Activated CD4-positive, alpha-beta T cell treated with anti-CD3 and anti-CD28 coated beads, Interleukin-2, amount 50 U/mL, for 16 hours (primary cell): ENCODE results near the gene PHTF2.
"Not testable (repeated sequence)": the region's sequence is repeated elsewhere in the genome, so short reads cannot be mapped to it uniquely, and the experiment has no call there.

Source experiments
- DNase-seq: peaks from one replicate; pipeline ENCODE4 v3.0.0-alpha.2; 2020

Gene PHTF2

DNA sequence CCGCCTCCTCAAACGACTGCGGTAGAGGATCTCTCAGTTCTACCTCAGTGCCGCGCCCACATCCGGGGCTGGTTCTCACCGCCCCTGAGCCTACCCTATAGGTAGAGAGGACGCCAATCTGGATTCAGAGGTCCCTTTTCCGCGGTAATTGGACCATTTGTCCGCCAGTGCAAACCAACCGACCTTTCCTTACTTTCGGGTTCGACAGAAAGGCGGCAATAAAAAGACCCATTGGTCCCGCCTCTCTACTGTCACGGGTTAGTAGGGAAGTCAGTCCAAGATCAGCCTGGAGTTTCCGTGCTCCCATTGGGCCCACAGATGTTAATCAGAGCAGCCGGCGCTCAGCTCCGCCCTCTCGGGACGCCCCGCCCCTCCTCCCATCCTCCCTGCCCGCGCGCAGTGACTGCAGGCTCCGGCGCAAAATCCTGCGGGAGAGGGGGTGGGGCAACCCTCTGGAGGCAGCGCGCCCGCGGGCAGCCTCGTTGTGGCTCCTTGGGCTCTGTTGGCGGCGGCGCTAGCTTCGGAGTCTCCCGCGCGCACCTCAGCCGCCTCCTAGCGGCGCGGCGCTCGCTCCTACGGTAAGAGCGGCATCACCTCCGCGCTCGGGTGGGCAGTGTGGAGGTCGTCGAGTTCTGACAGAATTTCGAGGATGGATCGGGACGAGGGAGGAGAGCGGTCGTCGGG, at the start of gene PHTF2, which contains the start of gene TMEM60:
TSS of gene PHTF2 (plus strand) at position 380 of the 684 bp plus-strand sequence.
TSS of gene TMEM60 (minus strand) at position 41 of the 684 bp plus-strand sequence. CDS start 4,061 bp downstream, outside the sequence.
- DNase-seq, result peak; percentile 98

DNA sequence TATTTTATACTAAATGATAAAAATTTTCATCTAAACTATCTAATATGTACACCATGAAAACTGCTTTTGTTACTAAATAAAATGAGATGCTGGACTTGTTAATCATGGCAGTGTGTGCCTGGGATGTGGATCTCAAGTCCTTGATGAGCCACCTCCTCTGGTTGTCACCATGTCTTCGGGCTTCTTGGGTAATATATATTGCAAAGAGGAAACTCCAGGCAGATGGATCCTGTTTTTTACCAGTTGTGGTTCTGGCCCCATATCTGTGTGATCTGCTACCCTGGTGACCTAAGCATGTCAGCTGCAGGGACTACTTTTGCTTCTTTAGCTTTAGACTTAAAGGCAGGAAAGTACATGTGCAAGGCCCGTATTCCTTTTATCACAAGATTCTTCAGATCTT, 46.6 kb upstream of the PHTF2 start:
- no peak for DNase-seq

DNA sequence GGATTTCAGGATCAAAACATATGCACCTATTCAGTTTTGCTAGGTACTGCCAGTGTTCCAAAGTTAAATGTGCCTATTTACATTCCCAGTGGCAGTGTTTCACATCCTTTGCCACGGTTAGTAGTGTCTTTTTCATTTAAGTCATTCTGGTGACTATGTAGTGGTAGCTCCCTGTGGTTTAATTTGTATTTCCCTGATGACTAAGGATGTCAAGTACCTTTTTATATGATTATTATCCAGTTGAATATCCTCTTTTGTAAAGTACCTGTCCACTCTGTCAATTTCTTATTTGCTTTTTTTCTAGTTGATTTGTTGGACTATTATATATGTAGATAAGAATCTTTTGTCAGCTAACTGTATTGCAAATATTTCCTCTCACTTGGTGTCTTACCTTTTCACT, 45.4 kb upstream of the PHTF2 start:
- DNase-seq, result no peak

DNA sequence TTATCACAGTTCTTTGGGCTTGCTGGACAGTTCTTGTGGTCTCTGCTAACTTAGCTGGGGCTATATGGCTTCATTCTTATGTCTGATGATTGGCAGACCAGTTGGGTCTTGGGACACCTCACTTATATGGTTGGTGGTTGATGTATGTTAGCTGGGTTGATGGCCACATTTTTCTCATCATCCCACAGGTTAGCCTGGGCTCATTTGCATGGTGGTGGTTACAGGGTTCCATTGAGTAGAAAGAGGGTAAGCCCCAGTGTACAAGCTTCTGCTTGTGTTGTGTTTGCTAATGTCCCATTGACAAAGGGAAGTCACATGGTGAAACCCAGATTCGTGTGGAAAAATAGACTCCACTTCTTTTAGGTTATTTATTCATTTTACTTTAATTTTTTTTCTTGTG, 41.0 kb upstream of the PHTF2 start:
- DNase-seq, result peak; percentile 2

DNA sequence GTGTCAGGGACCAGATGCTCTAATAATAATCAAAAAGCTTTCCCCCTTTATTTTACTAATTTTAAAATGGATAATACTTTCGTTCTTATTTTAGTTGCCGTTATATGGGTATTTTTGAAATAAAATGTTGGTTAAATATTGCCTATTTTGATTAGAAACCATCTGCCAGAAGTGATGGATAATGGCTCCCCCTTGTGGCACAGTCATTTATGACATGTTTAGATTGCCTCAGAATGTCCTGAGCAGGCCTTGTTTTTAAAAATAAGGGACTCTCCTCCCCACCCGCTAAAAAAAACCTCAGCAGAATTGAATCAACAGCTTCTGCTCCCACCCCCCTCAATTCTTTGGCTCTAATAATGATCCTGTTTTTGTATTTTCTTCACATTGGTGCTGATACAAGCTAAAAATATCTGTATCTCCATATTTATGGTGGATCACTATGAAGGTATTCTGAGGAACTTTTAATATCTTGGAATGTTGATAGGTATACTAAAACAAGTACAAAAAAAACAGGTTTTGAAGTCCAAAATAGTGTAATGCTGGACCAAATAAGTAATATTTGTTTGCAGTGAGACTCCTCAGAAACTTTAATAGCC, 39.2 kb upstream of the PHTF2 start:
- peak; percentile 74 for DNase-seq

DNA sequence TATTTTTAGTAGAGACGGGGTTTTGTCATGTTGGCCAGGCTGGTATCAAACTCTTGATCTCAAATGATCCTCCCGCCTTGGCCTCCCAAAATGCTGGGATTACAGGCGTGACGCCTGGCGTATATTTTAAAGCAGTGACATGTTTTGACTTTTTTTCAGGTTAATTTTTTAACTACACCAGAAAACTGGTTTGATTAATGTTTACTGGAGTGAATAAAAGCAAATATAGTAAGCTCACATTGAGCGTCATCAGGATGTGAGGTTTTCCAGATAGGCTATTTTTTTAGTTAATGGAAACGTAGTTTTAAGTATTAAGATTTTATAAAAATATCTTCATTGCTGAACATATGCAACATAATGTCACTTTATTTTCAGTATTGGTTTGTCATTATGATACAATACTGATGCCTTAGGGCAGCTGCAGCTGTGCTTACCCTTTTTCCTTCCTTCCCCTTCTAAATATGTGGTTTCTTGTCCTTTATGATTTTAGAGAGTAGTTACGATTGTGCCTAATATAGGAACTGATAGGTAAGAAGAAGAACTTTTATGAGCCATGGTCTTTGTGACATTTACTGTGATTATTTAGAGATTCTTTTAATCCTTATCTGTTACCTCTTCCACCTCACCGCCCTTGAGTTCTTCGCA, 37.6 kb upstream of the PHTF2 start:
- no peak for DNase-seq

DNA sequence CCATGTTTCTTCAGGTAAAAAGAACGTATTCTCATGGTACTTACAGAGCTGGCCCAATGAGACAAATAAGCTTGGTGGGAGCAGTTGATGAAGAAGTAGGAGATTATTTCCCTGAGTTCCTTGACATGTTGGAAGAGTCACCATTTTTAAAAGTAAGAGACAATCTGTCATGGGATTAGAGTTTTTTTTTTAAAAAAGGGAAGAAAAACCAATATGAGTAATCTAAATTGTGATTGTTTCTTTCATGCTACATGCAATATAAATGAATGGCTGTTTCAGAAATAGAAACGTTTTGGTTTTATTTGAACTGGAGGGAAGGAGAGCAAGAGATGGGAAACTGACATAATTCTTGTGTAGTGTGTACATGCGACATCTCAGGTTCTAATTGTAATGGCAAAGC, 33.1 kb upstream of the PHTF2 start:
- DNase-seq, result no peak

DNA sequence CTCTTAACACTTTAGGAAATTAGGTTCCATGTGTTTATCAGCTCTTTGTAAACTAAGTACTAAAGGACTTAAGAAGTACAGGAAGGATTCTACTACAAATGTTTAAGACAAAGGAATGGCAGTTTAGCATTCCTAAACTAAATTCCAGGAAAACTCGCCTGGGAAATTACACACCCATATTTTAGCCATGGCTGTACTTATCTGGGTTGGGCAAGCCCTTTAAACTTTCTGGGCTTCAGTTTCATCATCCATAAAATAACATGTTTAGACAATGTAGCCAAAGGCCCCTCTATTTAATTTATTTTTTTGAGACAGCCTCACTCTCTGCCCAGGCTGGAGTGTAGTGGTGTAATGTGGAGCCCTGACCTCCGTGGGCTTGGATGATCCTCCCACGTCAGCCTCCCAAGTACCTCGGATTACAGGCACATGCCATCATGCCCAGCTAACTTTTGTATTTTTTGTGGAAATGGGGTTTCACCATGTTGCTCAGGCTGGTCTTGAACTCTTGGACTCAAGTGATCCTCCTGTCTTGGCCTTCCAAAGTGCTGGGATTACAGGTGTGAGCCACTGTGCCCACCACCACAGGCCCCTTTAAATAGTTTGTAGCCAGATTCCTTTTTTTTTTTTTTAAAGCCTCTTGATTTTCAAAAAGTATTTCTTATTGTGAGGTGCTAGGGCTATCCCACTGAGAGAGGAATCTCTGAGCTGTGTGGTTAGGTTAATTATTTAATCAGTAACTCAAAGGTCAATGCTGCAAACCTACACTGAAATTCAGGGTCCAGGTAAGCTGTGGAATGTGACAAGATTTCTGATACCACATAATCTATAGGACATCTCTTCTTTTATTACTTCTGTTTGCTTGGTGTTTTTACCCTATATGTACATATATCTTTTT, 32.4 kb upstream of the PHTF2 start:
- DNase-seq, result no peak

DNA sequence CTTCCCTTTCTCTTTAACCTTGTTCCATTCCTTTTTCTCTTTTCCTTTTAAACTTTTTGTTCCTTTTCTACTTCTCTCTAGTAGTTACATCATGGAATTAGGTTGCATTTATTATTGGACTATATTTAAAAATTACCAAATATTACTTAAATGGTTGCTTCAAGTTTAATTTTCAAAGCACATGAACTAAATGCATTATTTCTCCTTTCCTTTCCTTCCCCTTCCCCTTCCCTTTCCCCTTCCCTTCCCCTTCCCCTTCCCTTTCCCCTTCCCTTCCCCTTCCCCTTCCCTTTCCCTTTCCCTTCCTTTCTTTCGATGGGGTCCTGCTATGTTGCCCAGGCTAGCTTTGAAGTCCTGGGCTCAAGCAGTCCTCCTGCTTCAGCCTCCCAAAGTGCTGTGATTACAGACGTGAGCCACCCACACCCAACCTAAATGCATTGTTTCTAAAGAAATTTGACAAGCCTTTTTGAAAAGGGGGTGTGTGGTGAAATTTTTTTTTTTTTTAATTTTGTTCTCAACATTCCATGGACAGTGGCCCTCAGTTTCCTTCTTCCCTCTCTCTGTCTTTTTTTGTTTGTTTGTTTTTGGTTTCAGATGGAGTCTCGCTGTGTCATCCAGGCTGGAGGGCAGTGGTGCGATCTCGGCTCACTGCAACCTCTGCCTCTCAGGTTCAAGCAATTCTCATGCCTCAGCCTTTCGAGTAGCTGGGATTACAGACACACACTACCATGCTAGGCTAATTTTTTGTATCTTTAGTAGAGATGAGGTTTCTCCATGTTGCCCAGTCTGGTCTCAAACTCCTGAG, 31.6 kb upstream of the PHTF2 start:
- DNase-seq, result no peak

DNA sequence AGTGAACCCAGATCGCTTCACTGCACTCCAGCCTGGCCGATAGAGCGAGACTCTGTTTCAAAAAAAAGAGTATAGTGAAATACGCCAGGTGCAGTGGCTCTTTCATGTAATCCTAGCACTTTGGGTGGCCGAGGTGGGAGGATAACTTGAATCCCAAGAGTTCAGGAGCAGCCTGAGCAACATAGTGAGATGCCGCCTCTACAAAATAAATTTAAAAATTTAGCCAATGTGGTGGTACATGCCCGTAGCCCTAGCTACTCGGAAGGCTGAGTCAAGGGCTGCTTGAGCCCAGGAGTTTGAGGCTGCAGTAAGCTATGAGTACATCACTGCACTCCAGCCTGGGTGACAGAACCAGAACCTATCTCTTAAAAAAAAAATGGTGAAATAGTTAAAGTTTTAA, 28.3 kb upstream of the PHTF2 start:
- no peak for DNase-seq

DNA sequence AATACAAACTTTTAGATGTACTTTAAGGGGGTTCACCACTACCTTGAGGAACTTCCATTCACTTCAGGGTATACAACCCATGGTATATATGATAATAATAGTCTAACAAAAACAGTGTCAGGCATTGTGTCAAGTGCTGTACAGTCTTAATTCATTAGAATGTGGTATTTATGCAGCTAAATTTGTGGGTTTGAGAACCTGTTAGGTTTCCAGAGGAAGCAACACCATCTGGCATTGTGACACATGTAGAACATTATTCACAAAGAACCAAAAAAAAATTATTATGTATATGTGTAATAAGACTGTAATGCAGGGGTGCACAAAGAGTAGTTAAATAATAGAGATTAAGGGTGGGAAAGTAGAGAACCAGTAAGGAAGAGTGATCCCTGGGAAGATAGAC, 26.7 kb upstream of the PHTF2 start:
- DNase-seq, result no peak

DNA sequence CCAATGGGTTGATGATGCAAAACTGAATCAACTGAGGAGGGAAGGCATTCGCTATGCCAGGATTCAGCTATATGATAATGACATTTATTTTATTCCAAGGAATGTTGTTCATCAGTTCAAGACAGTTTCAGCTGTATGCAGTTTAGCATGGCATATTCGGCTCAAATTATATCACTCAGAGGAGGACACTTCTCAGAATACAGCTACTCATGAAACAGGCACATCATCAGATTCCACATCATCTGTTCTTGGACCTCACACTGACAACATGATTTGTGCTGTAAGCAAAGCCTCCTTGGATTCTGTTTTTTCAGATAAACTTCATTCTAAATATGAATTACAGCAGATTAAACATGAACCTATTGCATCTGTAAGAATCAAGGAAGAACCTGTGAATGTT, 20.0 kb upstream of the PHTF2 start:
- DNase-seq, result no peak

DNA sequence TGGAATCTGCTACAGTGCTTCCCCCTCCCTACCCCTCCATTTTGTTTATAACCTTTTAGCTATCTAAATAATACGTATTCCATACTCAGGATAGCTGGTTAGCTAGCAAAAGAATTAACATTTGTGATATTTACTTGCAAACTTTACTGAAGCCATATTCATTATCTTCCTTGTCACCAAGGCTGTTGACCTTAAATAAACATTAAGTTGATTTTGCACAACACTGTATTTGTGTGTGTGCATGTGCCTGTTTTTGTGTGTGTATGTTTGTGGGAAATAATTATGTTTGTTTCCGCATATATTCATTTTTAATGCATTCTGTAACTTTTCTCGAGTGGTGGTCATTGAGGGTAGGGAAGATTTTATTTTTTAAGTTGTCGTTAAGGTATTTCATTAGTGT, 16.2 kb upstream of the PHTF2 start:
- DNase-seq, result no peak

DNA sequence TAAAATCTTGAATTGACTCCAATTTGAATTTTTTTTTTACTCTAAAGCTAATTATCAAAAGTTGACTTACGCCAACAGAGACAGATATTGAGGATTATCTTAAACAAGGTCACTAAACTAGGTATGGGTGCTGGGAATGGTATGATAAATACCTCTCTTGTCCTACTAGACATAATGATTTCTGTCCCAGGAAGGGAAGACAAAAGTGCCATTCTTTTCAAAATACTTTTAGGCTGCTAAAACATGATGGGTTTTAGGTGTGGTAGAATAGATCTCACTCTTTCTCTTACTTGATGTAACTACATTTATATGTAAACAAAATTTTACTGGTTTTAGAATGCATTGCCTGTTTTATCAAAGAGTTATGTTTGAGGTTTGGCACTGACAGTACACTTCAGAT, 15.5 kb upstream of the PHTF2 start:
- no peak for DNase-seq

DNA sequence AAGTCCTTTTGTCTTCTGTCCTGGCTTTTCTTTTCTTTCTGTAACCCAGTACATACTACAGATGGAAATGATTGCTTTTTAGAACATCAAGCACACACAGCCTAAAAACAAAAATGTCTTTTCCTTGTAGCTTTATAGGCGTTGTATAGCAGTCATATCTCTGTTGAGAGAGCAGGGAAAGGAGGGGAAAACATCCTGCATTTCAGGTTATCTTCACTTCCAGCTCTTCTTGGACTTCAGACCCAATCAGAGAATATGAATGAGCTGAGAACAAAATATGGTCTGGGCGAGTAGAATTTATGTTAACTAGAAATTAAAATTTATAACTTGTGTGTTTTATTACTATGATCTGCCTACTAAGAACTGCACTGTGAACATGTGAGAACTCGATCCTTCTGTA, 15.0 kb upstream of the PHTF2 start:
- no peak for DNase-seq

DNA sequence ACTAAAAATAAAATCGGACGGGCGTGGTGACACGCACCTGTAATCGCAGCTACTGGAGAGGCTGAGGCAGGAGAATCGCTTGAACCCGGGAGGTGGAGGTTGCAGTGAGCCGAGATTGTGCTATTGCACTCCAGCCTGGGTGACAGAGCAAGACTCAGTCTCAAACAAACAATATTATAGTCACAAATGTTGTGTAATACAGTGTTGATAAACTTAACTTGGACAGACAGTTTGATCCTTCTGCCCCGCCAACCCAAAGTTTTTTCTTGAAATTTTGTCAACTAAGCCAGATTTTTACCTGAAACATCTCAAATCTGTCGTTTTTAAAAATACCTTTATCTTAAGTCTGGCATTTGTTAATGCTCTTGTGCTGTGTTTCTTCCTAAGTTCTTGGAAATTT, 14.1 kb upstream of the PHTF2 start:
- DNase-seq, result not testable (repeated sequence)

DNA sequence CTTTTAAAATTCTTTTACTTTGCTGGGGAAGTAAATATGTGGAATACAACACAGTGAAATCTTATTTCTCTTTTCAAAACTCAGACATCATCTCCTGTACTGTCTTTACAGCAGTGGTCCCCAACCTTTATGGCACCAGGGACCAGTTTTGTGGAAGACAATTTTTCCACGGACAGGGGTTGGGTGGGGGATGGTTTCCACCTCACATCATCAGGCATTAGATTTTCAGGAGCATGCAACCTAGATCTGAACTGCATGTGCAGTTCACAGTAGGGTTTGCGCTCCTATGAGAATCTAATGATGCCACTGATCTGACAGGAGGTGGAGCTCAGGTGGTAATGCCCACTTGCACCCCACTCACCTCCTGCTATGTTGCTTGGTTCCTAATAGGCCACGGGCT, 12.6 kb upstream of the PHTF2 start:
- DNase-seq, result no peak

DNA sequence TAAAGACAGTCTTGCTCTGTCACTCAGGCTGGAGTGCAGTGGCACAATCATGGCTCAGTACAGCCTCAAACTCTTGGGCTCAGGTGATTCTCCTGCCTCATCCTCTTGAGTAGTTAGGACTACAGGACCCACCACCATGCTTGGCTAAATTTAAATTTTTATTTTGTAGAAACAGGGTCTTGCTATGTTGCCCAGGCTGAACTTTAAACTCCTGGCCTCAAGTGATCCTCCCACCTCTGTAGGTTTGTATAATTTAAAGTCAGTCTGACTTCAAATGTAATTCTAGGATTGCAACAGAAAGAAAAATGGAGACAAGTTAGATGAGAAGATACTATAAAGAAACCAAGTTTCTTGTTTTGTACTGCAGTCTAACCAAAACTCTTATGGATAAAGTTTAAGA, 11.8 kb upstream of the PHTF2 start:
- DNase-seq, result no peak

DNA sequence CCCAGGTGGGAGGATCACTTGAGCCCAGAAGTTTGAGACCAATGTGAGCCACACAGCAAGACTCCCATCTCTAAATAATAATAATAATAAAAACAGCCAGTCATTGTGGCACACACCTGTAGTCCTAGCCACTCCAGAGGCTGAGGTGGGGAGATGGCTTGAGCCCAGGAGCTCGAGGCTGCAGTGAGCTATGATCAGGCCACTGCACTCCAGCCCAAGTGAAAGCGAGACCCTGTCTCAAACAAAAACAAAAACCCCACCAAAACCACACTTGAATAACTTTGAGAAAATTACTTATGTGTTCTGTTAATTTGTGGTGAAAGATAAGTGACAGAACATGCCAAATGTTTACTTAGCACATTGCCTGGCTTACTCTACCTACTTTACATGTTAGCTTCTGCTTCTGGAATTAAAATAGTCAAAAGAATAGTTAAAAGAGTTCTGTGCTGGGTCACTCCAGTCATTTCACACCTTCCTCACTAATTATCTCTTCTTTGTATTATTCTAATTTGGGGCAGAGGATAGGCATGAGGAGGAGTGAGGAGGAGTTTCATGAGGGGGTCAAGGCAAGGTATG, 10.2 kb upstream of the PHTF2 start:
- no peak for DNase-seq

DNA sequence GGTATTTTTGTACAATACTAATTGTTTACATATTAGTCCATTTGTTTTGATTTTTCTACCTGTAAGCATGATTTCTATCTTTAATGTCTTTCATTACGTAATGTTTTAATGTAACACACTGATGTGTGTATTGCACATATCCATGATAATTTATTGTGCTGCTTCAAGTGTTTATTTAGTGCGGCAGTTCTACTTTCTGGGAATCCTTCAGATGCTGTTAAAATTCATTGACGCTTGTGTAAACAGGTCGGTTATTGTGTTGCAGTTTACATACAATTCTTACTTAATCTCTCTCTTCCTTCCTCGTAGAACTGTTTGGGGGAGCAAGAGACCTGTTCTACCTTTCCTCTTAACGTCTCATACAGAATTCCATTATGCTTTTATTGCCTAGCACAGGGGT, 7.2 kb upstream of the PHTF2 start:
- no peak for DNase-seq

DNA sequence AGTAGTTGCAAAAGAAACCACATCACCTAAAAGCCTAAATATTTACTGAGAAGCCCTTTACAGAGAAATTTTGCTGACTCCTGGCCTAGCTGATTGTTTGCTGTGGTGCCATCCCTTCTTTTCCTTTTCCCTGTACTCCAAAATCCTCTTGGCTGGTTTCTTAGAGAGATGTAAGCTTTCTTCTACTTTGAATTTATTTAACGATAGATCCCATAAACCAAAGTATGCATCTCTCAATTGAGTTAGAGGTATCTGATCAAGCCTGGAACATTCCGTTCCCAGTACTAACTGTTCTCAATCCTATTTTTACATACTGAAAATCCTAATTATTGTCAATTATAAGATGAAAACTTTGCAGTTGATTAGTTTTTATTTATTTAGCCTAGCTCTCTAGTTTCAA, 6.6 kb upstream of the PHTF2 start:
- no peak for DNase-seq

DNA sequence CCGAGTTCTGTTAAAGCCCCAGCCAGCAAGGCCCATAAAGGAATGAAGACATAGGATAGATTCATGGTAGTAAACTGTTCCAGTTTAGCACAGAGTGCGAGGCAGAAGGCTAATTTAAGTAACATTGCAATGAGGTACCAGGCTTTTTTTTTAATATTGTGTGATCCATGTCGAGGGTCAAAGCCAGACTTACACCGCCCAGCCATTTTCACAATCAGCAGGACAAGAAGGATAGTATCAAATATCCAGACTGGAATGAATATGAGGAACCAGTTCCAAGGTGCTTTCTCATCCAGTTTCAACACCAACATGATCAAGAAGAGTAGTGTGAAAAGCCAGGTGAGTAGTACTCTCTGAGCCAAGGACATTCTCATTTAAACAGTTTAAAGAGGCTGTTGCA, 4.6 kb upstream of the PHTF2 start:
- no peak for DNase-seq
